Activated CD4-positive, alpha-beta T cell treated with anti-CD3 and anti-CD28 coated beads, Interleukin-2, amount 50 U/mL, for 48 hours (primary cell): ENCODE data around the gene WDR33.
"Not testable (repeated sequence)": the region's sequence is repeated elsewhere in the genome, so short reads cannot be mapped to it uniquely, and the experiment has no call there.

Experiments
- DNase-seq, 2 experiments: peaks; one replicate each; pipeline ENCODE4 v3.0.0-alpha.2; 2020

The WDR33 gene

DNA sequence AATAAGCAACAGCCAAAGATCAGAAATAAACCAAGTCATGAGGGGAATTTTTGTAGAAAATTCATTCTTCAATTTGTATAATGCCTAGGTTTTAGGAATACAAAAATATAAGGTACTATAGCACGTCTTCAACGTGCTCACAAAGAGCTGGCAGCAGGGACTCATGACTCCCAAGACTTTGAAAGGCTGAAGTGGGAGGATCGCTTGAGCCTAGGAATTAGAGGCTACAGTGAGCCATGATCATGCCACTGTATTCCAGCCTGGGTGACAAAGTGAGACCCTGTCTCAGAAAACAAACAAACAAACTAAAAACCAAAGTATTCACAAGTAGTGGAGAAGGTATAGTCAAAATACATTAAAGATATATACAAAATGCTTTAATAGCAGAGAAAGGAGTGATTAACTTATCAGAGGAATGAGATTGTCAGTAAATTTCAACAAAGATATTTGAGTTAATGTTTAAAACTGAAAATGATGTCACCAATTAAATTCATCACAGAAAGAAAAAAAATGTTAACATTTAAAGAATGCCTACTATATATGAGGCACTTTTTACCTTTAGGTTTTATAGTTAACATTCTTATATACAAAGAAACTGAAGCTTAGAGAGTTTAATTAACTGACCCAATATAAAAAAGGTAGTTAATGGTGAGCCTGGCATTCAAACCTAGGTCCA, 3.2 kb downstream of the WDR33 start:
- DNase-seq, result no peak

- DNase-seq, result not testable (repeated sequence)
These were observed 4.1 kb downstream of the WDR33 start for GRCh38 chr2:127806860-127807259.

GRCh38 chr2:127805491-127805890, 5.5 kb downstream of the WDR33 start:
- no peak for DNase-seq

DNA sequence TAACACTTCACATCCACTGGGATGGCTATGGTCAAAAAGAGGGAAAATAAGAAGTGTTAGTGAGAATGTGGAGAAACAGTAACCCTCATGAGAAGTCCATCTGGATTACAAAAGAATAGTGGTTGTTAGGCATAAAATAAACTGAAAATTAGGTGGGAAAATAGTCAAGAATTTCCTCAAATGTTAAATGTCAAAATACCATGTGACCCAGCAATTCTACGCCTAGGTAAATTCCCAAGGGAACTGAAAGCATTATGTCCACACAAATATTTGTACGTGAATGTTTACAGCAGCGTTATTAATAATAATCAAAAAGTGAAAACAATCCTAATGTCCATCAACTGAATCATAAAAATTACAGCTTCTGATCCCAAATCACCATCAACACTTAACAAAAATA, 11.0 kb downstream of the WDR33 start:
- no peak for DNase-seq

DNA sequence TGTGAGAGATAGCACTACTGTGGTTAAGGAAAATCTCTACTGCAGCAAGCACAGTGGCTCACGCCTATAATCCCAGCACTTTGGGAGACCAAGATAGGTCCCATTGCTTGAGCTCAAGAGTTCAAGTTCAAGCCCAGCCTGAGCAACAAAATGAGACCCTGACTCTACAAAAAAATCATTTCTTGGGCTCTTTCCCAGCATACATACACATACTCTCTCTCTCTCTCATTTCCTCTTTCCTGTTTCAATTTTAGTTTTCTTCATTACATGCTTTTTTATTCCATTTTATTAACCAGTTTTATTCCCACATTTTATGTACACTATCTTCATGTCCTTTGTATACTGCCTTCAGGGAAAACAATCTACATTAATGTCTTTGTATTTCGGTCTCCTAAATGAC, 14.6 kb downstream of the WDR33 start:
- DNase-seq, result no peak

- not testable (repeated sequence) for DNase-seq
These were observed 16.1 kb downstream of the WDR33 start for GRCh38 chr2:127794901-127795300.

DNA sequence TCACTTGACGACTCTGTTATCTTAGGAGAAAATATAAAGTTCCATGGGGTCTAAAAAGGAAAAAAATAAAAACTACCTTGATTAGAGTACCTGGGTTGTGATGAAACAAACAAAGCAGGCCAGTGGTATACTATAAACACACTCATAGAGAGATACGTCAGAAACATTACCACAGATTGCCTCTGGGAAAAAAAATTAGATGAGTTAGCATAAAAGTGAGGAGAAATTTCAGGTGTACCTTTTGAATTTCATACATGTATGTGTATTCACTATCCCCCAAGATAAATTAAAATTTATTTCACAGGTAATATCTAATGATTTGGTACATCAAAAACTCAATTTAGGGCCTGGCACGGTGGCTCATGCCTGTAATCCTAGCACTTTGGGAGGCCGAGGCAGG, 18.2 kb downstream of the WDR33 start:
- no peak for DNase-seq

GRCh38 chr2:127790694-127791529, 20.1 kb downstream of the WDR33 start:
- DNase-seq, result peak; percentile 18 to 31

- DNase-seq, result no peak
These were observed 24.7 kb downstream of the WDR33 start for GRCh38 chr2:127786048-127786809.

- no peak for DNase-seq
These were observed 25.9 kb downstream of the WDR33 start for GRCh38 chr2:127784965-127785518.

- no peak for DNase-seq
These were observed 27.9 kb downstream of the WDR33 start for GRCh38 chr2:127783101-127783500.

- no peak for DNase-seq
These were observed 32.1 kb downstream of the WDR33 start for GRCh38 chr2:127778850-127779249.

DNA sequence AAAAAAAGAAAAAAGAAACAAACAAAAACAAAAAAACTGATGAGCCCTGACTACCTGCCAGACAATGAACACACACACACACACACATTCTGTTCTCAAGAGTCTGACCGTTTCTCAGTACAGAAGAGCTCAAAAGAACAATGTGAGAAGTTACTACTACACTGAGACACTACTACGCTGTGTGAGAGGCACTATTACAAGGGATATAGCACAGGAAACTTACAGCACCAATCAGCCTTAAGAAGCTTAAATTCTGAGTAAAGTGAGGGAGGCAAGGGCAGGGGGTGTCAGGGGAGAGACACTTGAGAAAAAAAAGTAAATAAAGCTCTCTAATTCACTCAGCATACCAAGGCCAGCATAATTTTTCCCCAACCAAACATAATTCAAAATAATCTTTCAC, 32.5 kb downstream of the WDR33 start:
- no peak for DNase-seq

GRCh38 chr2:127776122-127776780, 34.7 kb downstream of the WDR33 start:
- no peak for DNase-seq

GRCh38 chr2:127771756-127772155, 39.2 kb downstream of the WDR33 start:
- DNase-seq, result no peak

- DNase-seq, result no peak
These were observed 39.8 kb downstream of the WDR33 start for GRCh38 chr2:127770973-127771735.

DNA sequence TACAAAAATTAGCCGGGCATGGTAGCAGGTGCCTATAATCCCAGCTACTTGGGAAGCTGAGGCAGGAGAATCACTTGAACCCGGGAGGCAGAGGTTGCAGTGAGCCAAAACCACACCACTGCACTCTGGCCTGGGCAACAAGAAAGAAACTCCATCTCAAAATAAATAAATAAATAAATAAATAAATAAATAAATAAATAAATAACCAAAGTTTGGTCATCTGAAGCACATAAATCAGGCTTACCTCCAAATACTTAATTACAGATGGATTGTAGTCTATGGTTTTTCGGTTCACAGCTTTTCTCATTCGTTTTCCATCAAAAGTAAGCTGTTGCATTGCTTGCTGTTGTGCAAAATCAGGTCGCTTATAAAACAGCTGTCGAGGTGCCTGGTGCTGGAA, 40.4 kb downstream of the WDR33 start:
- DNase-seq, result not testable (repeated sequence)

DNA sequence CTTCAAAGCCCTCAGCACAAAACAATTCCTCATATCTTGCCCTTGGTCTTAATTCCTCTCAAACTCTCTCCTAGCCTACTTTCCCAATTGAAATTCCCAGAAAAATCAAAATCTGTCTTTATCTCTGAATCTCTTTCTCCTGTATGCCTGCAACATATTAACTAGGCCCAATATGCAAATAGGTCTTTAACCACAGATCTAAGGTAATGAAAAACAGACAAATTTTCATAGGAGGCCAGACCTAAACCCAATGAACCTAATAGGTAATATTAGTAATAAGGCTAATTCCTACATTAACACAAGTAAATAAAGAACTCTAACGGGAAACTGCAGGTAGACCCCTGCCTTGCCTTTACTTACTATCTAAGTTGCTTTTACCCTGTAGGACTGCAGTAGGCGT, 41.4 kb downstream of the WDR33 start:
- DNase-seq, result no peak

DNA sequence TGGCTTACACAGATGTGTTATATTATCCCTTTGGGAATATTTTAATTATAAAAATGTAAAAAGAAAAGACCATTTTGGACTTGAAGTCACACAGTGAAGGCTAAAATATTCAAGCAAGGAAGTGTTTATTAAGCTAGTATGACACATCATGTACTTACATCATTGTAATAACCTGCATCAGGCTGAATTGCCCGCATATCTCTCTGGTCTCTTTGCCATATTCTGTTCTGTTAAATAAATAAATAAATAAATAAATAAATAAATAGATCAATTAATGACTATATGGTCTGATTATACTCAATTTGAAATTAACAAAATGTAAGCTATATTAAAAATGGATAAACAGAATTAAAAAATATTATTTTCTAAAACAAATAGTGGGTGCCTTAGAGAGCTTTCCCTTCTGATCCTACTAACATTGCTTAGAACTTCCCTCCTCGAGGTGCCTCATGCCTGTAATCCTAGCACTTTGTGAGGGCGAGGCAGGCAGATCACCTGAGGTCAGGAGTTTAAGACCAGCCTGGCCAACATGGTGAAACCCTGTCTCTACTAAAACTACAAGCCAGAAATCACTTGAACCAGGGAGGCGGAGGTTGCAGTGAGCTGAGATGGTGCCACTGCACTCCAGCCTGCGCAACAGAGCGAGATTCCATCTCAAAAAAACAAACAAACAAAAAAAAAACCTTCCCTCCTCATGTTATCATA, 42.0 kb downstream of the WDR33 start:
- no peak for DNase-seq

GRCh38 chr2:127763776-127764175, 47.2 kb downstream of the WDR33 start:
- no peak for DNase-seq

GRCh38 chr2:127762846-127763245, 48.1 kb downstream of the WDR33 start:
- DNase-seq, result no peak
